ENCODE data around the gene DRAM2.

Gene DRAM2

DNA sequence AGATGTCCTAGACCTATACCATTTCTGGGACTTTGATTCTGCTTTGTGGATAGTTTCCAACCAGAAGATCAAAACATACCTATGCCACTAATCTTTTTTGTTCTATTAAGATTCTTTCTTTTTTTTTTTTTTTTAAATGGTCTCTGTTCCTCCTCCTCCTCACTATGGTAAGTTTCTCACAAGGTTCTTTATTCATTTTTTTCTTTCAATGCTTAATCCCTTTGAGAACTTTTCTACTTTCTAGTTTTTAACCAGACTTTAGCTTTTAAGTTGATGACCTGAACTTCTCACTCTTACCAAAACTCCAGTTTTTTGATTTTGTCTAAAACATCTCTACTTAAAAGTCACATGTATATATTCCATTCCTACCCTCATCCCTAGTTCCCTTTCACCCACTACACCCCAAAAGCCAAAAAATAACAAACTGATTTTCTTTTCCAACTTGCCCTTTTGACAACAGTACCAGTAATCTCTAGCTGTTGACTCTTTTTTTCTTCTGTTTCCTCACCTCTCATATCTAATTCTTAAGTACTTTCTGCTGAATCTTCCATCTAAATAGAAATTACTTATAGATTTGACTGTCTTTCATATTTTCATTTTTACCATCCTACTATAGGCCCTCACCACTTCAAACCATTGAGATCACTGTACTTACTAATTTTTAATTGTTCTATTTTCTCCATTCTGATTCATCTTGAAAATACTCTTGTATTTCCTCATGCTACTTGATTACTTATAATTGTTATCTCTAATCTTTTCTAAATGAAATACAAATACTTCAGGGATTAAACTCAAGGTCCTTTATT, 6.3 kb upstream of the DRAM2 start:
- Histone ChIP-seq H3K36me3 (ENCODE audit: control insufficient read depth, low read length) (peaks cover 72% of the 10 kb centered on the region), H3K27ac (ENCODE audit: low read depth, low read length) (no peak overlapping the region), H3K9me2 (replicated peaks; ENCODE audit: control insufficient read depth, low read length) (no peaks in the 10 kb centered on the region), H3K4me3 (ENCODE audit: low read length) (no peak overlapping the region), H4K20me1 (ENCODE audit: control insufficient read depth, insufficient read depth, low read depth, low read length) (peaks cover 8% of the 10 kb centered on the region), H3K4me2 (ENCODE audit: low read length) (no peak overlapping the region), H3K4me1 (ENCODE audit: control insufficient read depth, low read length) (peaks cover 21% of the 10 kb centered on the region), H3F3A (ENCODE audit: control insufficient read depth, insufficient read depth) (no peaks in the 10 kb centered on the region), H3K27me3 (ENCODE audit: control insufficient read depth, low read length) (no peaks in the 10 kb centered on the region), H3K79me2 (ENCODE audit: control insufficient read depth, low read length) (peaks cover 100% of the 10 kb centered on the region), H3K9me3 (ENCODE audit: control insufficient read depth, insufficient read depth, low read length) (no peaks in the 10 kb centered on the region)
- TF ChIP-seq, protein P1, sequence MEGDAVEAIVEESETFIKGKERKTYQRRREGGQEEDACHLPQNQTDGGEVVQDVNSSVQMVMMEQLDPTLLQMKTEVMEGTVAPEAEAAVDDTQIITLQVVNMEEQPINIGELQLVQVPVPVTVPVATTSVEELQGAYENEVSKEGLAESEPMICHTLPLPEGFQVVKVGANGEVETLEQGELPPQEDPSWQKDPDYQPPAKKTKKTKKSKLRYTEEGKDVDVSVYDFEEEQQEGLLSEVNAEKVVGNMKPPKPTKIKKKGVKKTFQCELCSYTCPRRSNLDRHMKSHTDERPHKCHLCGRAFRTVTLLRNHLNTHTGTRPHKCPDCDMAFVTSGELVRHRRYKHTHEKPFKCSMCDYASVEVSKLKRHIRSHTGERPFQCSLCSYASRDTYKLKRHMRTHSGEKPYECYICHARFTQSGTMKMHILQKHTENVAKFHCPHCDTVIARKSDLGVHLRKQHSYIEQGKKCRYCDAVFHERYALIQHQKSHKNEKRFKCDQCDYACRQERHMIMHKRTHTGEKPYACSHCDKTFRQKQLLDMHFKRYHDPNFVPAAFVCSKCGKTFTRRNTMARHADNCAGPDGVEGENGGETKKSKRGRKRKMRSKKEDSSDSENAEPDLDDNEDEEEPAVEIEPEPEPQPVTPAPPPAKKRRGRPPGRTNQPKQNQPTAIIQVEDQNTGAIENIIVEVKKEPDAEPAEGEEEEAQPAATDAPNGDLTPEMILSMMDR (IDR thresholded peaks at IDR 0.05; ENCODE audit: low read depth, low read length, poor library complexity, severe bottlenecking), result no peak
- no peak for TF ChIP-seq EZH2phosphoT487 (IDR thresholded peaks at IDR 0.05; ENCODE audit: borderline replicate concordance, low read length)

DNA sequence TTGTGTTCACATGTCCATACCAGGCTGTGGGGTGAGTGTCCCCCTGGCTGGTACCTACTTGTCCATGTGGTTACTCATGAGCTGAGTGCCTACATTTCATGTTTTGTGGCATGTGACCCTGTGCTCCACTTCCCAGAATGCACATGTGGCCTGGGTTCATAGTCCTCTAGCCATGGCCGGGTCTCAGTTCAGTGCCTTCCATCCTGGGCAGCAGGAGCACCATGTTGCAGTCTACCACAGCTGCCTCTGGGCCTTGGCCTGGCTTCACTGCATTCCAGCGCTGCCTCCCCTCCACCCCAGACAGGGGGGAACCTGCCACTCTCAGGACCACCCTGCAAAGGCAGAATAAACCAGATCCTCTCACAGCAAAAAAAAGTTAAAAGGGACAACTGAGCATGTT, 5.6 kb upstream of the DRAM2 start:
- peaks cover 67% of the 10 kb centered on the region for H3K36me3 ChIP-seq (ENCODE audit: control insufficient read depth, low read length)
- H4K20me1 ChIP-seq (ENCODE audit: control insufficient read depth, insufficient read depth, low read depth, low read length), result peaks cover 8% of the 10 kb centered on the region
- H3K9me2 ChIP-seq (replicated peaks; ENCODE audit: control insufficient read depth, low read length), result no peaks in the 10 kb centered on the region
- no peak overlapping the region for H3K27ac ChIP-seq (ENCODE audit: low read depth, low read length)
- peaks cover 100% of the 10 kb centered on the region for H3K79me2 ChIP-seq (ENCODE audit: control insufficient read depth, low read length)
- H3K4me1 ChIP-seq (ENCODE audit: control insufficient read depth, low read length), result peaks cover 22% of the 10 kb centered on the region
- no peak overlapping the region for H3K4me3 ChIP-seq (ENCODE audit: low read length)
- H3K27me3 ChIP-seq (ENCODE audit: control insufficient read depth, low read length), result no peaks in the 10 kb centered on the region
- no peaks in the 10 kb centered on the region for H3K9me3 ChIP-seq (ENCODE audit: control insufficient read depth, insufficient read depth, low read length)
- no peaks in the 10 kb centered on the region for H3F3A ChIP-seq (ENCODE audit: control insufficient read depth, insufficient read depth)
- TF ChIP-seq, protein P1 (IDR thresholded peaks at IDR 0.05; ENCODE audit: low read depth, low read length, poor library complexity, severe bottlenecking), result no peak
- TF ChIP-seq EZH2phosphoT487 (IDR thresholded peaks at IDR 0.05; ENCODE audit: borderline replicate concordance, low read length), result no peak
- H3K4me2 ChIP-seq (ENCODE audit: low read length), result no peak overlapping the region

DNA sequence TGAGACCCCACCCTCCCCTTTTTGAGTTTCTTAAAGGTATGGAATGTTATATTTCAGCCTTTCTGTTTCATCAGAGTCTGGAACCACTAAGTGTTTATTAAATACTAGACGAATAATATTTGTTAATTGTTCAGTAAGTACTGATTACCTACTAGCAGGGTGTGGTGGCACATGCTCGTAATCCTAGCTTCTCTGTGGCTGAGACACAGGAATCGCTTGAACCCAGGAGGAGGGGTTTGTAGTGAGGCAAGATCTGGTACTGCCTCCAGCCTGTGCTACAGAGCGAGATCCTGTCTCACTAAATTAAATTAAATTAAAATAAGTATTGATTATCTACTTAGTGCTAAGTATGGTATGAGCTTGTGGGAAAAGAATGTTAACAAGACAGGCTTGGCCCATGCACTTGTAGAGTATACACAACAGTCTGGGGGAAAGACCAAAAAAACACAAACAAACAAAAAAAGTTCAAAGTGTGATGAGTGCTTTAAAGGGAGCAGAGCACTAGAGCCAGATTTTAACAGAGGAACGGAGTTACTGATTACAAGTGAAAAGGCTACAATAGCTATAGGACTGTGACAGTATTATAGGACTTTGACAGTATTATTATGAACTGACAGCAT, 2.6 kb upstream of the DRAM2 start:
- H3K4me1 ChIP-seq (ENCODE audit: control insufficient read depth, low read length), result peaks cover 35% of the 10 kb centered on the region
- peaks cover 60% of the 10 kb centered on the region for H3K36me3 ChIP-seq (ENCODE audit: control insufficient read depth, low read length)
- H3K79me2 ChIP-seq (ENCODE audit: control insufficient read depth, low read length), result peaks cover 100% of the 10 kb centered on the region
- peaks cover 8% of the 10 kb centered on the region; the same call in 1 of the 2 replicates for H4K20me1 ChIP-seq (ENCODE audit: control insufficient read depth, insufficient read depth, low read depth, low read length)
- no peak for TF ChIP-seq EZH2phosphoT487 (IDR thresholded peaks at IDR 0.05; ENCODE audit: borderline replicate concordance, low read length)
- TF ChIP-seq, protein P1 (IDR thresholded peaks at IDR 0.05; ENCODE audit: low read depth, low read length, poor library complexity, severe bottlenecking), result no peak
- H3K4me2 ChIP-seq (ENCODE audit: low read length), result peak overlapping the region; percentile 88
- H3K9me2 ChIP-seq (replicated peaks; ENCODE audit: control insufficient read depth, low read length), result no peaks in the 10 kb centered on the region
- no peaks in the 10 kb centered on the region for H3K27me3 ChIP-seq (ENCODE audit: control insufficient read depth, low read length)
- H3F3A ChIP-seq (ENCODE audit: control insufficient read depth, insufficient read depth), result no peaks in the 10 kb centered on the region
- no peaks in the 10 kb centered on the region for H3K9me3 ChIP-seq (ENCODE audit: control insufficient read depth, insufficient read depth, low read length)
- H3K27ac ChIP-seq (ENCODE audit: low read depth, low read length), result no peak overlapping the region
- H3K4me3 ChIP-seq (ENCODE audit: low read length), result peak overlapping the region; percentile 97
